SK-N-MC (cell line): ENCODE results near the gene VSTM2B.
"Not testable (repeated sequence)": the region's sequence is repeated elsewhere in the genome, so short reads cannot be mapped to it uniquely, and the experiment has no call there.

ENCODE experiments used
- EZH2 ChIP-seq: fragments of 200-600 bp; sonication (generic); IDR thresholded peaks from one replicate; pipeline ENCODE4 v1.6.1; 2017; ENCODE audit warnings: antibody characterized with exemption
- FOXP2 ChIP-seq: optimal IDR thresholded peaks from 2 replicates; pipeline ENCODE3; 2011; ENCODE audit warnings: mild to moderate bottlenecking, moderate library complexity; ENCODE audit not compliant: insufficient read depth; ENCODE audit errors: extremely low read length, control extremely low read depth
- POLR2AphosphoS5 ChIP-seq: IDR thresholded peaks from 2 replicates; pipeline ENCODE4 v1.6.1; 2012; ENCODE audit warnings: mild to moderate bottlenecking, low read depth, low read length, borderline replicate concordance

DNA sequence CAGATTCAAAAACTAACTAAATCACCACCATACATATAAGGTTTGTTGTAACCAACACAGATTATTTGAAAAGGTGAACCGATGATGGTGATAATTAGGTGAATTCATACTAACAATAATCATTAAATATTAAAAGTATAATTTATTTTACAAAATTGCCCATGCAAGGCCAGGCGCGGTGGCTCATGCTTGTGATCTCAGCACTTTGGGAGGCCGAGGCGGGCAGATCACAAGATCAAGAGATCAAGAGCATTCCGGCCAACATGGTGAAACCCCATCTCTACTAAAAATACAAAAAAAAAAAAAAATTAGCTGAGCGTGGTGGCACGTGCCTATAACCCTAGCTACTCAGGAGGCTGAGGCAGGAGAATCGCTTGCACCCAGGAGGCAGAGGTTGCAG, 38.8 kb upstream of the VSTM2B start:
- not testable (repeated sequence) for TF ChIP-seq POLR2AphosphoS5, EZH2, FOXP2
